Uterus (tissue), 4 donors: Measurements from ENCODE around the gene NELL2. TPM values are rescaled to one million over a fixed set of nuclear protein-coding genes. Genes with fewer than 3 reads are reported as not detected.

Experiments used
- DNase-seq, 2 donors: peaks; one replicate each; pipeline ENCODE4 v3.0.0-alpha.2; 2019 to 2020
- H3K27ac ChIP-seq, 2 donors: fragments of 200-600 bp; sonication (generic); 1 replicate in 1 of 2; 2 replicates in 1 of 2; pipeline ENCODE4 v1.5.1; 2016 to 2018
- H3K27me3 ChIP-seq, 2 donors: fragments of 200-600 bp; sonication (generic); one replicate each; pipeline ENCODE4 v1.5.1; 2018 to 2019; ENCODE audit warnings: control low read depth in 1 of 2
- H3K36me3 ChIP-seq, 2 donors: fragments of 200-600 bp; sonication (generic); one replicate each; pipeline ENCODE4 v1.5.1; 2019; ENCODE audit warnings: control low read depth in 1 of 2
- H3K4me1 ChIP-seq, 2 donors: fragments of 200-600 bp; sonication (generic); one replicate each; pipeline ENCODE4 v1.5.1; 2018 to 2019; ENCODE audit warnings: control low read depth in 1 of 2
- H3K4me3 ChIP-seq, 2 donors: fragments of 200-600 bp; sonication (generic); 1 replicate in 1 of 2; 2 replicates in 1 of 2; pipeline ENCODE4 v1.5.1; 2018 to 2019; ENCODE audit warnings: mild to moderate bottlenecking in 1 of 2
- H3K9me3 ChIP-seq, 2 donors: fragments of 200-600 bp; sonication (generic); one replicate each; pipeline ENCODE4 v1.5.1; 2019; ENCODE audit warnings: control low read depth in 1 of 2
- POLR2A ChIP-seq, 2 donors: fragments of 450-650 bp; IDR thresholded peaks; one replicate each; pipeline ENCODE4 v1.6.1; 2016; ENCODE audit warnings: antibody characterized with exemption in 2 of 2, mild to moderate bottlenecking in 1 of 2, moderate library complexity in 1 of 2
- intact Hi-C: fragments of 100-400 bp; cut with DNase I; formaldehyde crosslinking; loops from one replicate; pipeline ENCODE4 v1.15.1; 2023; ENCODE audit warnings: low total_unique reads
- total RNA-seq, 4 donors: library from RNA; depleted of rRNA in 3 of 4; stranded (reverse); fragments of >200 nt in 3 of 4; gene quantifications; one replicate each; pipeline versions ENCODE4 v1.1.0 to v1.2.4, GENCODE V29; 2014 to 2023
- TF ChIP-seq, protein P1 (sequence below), 4 experiments: fragments of 200-600 bp in 2 of 4; fragments of 450-650 bp in 2 of 4; sonication (generic) in 2 of 4; IDR thresholded peaks; one replicate each; pipeline ENCODE4 v1.5.1; 2016 to 2019; ENCODE audit warnings: antibody characterized with exemption in 4 of 4, mild to moderate bottlenecking in 2 of 4, moderate library complexity in 1 of 4
- donor health status: DM: yes; HTN: yes; CAD: no.

The NELL2 gene
- total RNA-seq, 4 donors from 2014 or later = 0.29 to 34.6 (median 1.3) TPM; not detected in 1

- no peaks in the 10 kb centered on the region for H3K9me3 ChIP-seq
- no peak for TF ChIP-seq POLR2A (IDR thresholded peaks at IDR 0.05)
- TF ChIP-seq, protein P1, sequence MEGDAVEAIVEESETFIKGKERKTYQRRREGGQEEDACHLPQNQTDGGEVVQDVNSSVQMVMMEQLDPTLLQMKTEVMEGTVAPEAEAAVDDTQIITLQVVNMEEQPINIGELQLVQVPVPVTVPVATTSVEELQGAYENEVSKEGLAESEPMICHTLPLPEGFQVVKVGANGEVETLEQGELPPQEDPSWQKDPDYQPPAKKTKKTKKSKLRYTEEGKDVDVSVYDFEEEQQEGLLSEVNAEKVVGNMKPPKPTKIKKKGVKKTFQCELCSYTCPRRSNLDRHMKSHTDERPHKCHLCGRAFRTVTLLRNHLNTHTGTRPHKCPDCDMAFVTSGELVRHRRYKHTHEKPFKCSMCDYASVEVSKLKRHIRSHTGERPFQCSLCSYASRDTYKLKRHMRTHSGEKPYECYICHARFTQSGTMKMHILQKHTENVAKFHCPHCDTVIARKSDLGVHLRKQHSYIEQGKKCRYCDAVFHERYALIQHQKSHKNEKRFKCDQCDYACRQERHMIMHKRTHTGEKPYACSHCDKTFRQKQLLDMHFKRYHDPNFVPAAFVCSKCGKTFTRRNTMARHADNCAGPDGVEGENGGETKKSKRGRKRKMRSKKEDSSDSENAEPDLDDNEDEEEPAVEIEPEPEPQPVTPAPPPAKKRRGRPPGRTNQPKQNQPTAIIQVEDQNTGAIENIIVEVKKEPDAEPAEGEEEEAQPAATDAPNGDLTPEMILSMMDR (IDR thresholded peaks at IDR 0.05) = no peak
These were observed 95.8 kb downstream of the NELL2 start for GRCh38 chr12:44780221-44780790.

GRCh38 chr12:44779766-44780165 is 96.3 kb downstream of the NELL2 start:
- Histone ChIP-seq H3K4me3 (no peak overlapping the region), H3K27me3 (no peaks in the 10 kb centered on the region), H3K9me3 (no peaks in the 10 kb centered on the region), H3K27ac (no peak overlapping the region), H3K36me3 (no peaks in the 10 kb centered on the region), H3K4me1 (no peaks in the 10 kb centered on the region)
- intact Hi-C loops = no loop called here
- DNase-seq = no peak
- TF ChIP-seq, protein P1 (IDR thresholded peaks at IDR 0.05) = no peak
- TF ChIP-seq POLR2A (IDR thresholded peaks at IDR 0.05) = no peak

More at GRCh38 chr12:44780221-44780790, 95.8 kb downstream of the NELL2 start:
- intact Hi-C loops = no loop called here
- Histone ChIP-seq H3K4me3 (no peak overlapping the region), H3K4me1 (no peaks in the 10 kb centered on the region), H3K27ac (no peak overlapping the region), H3K27me3 (no peaks in the 10 kb centered on the region), H3K36me3 (no peaks in the 10 kb centered on the region)
- no peak for DNase-seq

DNA sequence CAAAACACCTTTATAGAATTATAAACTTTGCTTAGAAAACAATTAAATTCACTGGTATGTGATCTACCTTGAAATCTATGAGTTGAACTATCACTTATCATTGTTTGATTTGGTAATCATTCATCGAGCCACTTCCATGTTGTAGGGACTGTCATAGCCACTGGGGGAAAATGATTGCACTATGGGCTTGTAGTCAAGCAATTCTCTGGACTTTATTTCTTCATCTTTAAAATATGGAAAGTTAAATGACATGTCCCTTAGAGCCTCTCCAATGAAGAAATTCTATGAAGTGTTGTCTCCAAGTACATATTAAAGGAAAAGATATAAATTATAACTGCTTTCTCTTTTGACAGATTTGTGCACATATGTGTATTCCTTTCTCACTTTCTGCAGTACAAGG is 97.3 kb downstream of the NELL2 start:
- H3K4me3 ChIP-seq = no peak overlapping the region
- no peak for DNase-seq
- no peaks in the 10 kb centered on the region for H3K9me3 ChIP-seq
- no peaks in the 10 kb centered on the region for H3K27me3 ChIP-seq
- TF ChIP-seq, protein P1 (IDR thresholded peaks at IDR 0.05) = no peak
- TF ChIP-seq POLR2A (IDR thresholded peaks at IDR 0.05) = no peak
- no peak overlapping the region for H3K27ac ChIP-seq
- no peaks in the 10 kb centered on the region for H3K36me3 ChIP-seq
- intact Hi-C loops = no loop called here
- H3K4me1 ChIP-seq = no peaks in the 10 kb centered on the region

DNA sequence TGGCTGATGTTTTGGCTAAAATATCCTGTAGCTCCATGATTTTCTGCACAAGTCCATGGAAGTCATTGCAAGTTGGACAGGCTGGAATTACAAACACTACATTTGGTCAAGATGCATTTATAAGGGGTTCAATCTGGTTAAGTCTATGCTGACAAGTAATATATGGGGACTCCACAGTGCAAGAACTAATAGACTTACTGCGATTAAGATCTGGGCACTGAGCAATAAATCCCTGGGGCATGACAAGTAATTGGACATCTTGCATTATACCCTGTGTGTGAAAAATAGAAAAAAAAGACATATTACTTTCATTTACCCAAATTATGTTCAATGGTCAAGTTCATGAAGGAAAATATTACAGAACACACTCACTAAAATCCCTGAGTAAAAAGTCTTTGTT is 99.1 kb downstream of the NELL2 start:
- no peaks in the 10 kb centered on the region for H3K27me3 ChIP-seq
- no peaks in the 10 kb centered on the region for H3K4me1 ChIP-seq
- H3K9me3 ChIP-seq = no peaks in the 10 kb centered on the region
- TF ChIP-seq POLR2A (IDR thresholded peaks at IDR 0.05) = no peak
- TF ChIP-seq, protein P1 (IDR thresholded peaks at IDR 0.05) = no peak
- no peaks in the 10 kb centered on the region for H3K36me3 ChIP-seq
- H3K4me3 ChIP-seq = no peak overlapping the region
- no peak for DNase-seq
- intact Hi-C loops = no loop called here
- H3K27ac ChIP-seq = no peak overlapping the region

DNA sequence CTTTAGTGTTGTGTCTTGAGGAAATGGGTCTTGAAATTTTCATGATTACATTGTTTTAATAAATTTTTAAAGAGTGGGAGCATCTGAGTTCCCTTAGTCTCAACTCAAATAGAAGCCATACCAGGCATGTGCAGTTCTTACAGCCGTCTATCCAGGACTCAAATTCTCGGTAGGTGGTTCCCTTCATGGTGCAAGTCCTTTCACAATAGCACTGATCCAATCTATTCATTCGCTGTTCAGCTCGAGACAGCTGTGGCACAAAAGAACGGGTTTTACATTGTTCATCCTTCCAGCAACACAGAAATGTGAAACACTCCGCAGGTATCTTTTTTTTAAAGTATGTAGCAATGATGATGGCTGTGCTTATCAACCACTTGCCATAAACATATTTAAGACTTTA is 100.2 kb downstream of the NELL2 start:
- no peaks in the 10 kb centered on the region for H3K36me3 ChIP-seq
- TF ChIP-seq POLR2A (IDR thresholded peaks at IDR 0.05) = no peak
- TF ChIP-seq, protein P1 (IDR thresholded peaks at IDR 0.05) = no peak
- no peaks in the 10 kb centered on the region for H3K27me3 ChIP-seq
- no peak overlapping the region for H3K27ac ChIP-seq
- H3K4me3 ChIP-seq = no peak overlapping the region
- no peak for DNase-seq
- H3K9me3 ChIP-seq = no peaks in the 10 kb centered on the region
- no peaks in the 10 kb centered on the region for H3K4me1 ChIP-seq
- intact Hi-C loops = no loop called here
